NAMALWA (cell line): ENCODE results near the gene ARHGEF37.
A peak's percentile ranks its signal among the peaks of the same experiment; 100 is the strongest.
"Not testable (repeated sequence)": the region's sequence is repeated elsewhere in the genome, so short reads cannot be mapped to it uniquely, and the experiment has no call there.

ENCODE experiments used
- DNase-seq: peaks from one replicate; pipeline ENCODE4 v3.0.0-alpha.2; 2015; ENCODE audit warnings: low spot score

The ARHGEF37 gene, protein sequence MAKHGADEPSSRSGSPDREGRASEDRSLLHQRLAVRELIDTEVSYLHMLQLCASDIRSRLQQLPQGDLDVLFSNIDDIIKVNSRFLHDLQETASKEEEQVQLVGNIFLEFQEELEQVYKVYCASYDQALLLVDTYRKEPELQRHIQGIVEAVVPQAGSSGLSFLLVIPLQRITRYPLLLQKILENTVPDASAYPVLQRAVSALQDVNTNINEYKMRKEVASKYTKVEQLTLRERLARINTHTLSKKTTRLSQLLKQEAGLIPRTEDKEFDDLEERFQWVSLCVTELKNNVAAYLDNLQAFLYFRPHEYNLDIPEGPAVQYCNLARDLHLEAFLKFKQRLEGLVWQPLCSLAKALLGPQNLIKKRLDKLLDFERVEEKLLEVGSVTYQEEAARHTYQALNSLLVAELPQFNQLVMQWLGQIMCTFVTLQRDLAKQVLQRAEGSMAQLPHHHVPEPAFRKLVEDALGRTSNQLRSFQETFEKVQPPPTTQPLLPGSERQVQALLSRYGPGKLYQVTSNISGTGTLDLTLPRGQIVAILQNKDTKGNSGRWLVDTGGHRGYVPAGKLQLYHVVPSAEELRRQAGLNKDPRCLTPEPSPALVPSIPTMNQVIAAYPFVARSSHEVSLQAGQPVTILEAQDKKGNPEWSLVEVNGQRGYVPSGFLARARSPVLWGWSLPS

DNA sequence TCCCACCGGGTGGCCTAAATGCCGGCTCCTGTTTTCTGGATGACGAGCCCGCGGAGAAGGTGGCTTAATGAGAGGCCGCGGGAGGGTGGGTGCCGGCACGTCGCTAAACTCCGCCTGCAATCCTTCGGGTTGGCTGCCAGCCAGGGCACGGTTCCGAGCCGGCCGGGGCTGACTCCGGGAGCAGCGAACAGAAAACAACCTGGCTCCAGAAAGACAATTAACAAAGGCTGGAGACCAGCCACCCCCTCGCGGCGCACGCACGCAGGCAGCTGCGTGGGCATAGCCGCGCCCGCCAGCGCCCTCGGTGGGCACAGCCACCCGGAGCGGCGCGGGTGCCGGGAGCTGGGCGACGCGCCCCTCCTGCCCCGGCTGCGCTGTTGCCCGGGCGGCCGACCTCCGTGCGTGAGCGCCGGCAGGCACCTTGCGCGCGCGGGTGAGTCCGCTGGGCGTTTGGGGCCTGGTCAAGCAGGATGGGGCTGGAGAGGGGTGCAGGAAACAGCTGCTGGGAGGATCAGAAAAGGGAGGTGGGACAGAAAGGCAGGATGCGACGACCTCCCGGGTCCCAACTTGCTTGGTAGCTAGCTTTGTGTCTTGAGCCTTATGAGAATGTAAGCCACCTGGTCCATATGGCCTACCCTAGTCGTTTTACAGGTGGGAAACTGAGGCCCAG lies at the start of gene ARHGEF37:
TSS of gene ARHGEF37 (plus strand) at position 307 of the 670 bp plus-strand sequence. CDS start 16,272 bp downstream, outside the sequence.
- DNase-seq, result no peak

GRCh38 chr5:149532413-149532812 lies 48.9 kb upstream of the ARHGEF37 start:
- DNase-seq, result no peak

DNA sequence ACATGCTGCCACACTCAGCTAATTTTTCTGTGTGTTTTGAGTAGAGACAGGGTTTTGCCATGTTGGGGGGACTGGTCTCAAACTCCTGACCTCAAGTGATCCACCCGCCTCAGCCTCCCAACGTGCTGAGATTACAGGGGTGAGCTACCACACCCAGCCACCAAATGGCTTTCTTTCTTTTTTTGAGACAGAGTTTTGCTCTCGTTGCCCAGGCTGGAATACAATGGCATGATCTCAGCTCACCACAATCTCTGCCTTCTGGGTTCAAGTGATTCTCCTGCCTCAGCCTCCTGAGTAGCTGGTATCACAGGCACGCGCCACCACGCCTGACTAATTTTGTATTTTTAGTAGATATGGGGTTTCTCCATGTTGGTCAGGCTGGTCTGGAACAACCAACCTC lies 45.5 kb upstream of the ARHGEF37 start:
- not testable (repeated sequence) for DNase-seq

- DNase-seq, result no peak
Measured at GRCh38 chr5:149537374-149537975, 43.8 kb upstream of the ARHGEF37 start.

DNA sequence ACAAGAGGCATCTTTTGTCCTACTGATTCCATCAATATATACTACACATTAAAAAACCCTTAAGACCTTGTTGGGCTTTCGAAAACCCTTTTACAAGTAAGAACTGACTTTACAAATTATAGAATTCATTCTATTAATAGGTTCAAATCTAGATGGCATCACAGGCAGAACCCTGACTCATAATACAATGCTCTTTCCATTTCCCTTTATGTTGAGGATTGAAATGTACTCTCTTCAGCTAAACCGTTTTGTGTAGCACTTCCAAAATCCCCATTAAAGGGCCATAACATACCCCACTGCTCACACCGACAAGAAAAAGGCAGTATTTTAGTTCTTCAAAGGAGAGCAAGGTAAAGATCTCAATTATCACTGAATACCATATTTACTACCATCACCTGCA lies 41.2 kb upstream of the ARHGEF37 start:
- DNase-seq, result no peak

- DNase-seq, result no peak
Measured at GRCh38 chr5:149541893-149542292, 39.4 kb upstream of the ARHGEF37 start.

- DNase-seq, result no peak
Measured at GRCh38 chr5:149543361-149544027, 37.8 kb upstream of the ARHGEF37 start.

DNA sequence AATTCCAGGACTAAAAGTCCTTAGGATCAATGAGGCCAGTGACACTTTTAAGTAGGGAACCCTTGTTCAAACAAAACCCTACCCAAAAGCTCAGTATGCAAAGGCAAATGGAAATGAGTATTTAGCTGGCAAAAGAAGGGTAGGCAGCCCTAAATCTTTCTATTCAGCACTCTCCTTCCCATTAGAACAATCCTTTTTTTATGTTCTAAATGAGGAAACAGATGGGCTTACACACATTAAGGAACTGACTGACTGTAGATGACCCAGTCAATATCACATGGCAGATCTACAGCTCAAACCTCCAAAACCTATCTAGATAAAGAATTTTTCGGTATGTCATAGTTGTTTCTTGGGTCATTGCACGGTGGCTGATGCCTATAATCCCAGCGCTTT lies 37.3 kb upstream of the ARHGEF37 start:
- DNase-seq, result no peak

- no peak for DNase-seq
Measured at GRCh38 chr5:149545327-149545726, 36.0 kb upstream of the ARHGEF37 start.

DNA sequence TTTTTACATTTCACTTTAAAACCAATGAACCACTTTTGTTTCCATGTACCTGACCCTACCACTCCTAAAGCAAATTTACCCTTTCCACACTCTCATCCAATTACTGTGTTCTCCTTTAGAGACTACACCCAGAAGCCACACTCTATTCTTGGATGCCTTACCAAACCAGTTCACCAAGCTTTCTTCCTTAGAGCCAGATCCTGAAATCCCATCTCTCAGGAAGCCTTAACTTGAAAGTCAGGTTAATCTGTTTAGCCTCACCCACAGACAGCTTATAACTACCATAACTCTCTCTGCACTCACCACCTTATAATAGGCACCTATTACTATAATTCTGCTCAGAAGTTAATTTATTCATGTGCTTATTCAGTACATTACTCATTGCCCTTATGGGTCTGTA lies 34.3 kb upstream of the ARHGEF37 start:
- DNase-seq, result no peak

DNA sequence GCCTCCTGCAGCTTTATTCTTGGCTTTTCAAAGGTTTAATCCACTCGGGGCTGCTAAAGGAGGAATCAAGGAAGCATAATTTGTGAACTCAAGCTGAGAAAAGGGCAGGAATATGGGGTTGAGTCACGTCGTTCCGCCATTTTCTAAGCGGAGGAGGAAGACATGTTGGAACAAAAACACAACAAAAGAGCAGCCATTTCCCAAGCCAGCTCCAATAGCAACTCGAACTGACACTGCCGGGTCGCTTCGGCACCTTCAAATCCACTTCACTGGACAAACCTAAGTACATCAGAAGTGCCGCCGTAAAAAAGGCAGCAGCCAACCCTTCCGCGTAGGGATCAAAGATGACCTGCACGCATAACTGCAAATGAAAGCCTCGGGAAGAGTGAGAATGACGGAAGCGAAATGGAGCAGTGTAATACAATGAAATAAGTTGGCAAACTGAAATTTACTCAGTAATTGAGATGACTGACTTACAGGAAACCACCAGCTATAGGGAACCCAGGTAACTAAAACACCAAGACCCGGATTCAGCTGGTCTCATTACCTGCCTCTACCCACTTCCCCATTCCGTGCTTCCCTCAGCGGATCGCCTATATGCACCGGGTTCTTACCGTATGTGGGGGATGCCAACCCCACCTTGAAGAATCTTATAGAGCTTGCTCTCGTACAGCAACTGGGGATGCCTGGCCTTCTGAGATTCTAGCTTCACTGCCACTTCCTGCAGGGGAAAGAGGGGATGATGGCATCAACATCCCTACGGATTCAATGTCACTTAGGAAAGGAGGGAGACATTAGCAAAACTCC lies 31.6 kb upstream of the ARHGEF37 start:
- DNase-seq, result peak; percentile 70

GRCh38 chr5:149550268-149550583 lies 31.1 kb upstream of the ARHGEF37 start:
- no peak for DNase-seq

GRCh38 chr5:149550594-149551226 lies 30.6 kb upstream of the ARHGEF37 start:
- peak; percentile 22 for DNase-seq

DNA sequence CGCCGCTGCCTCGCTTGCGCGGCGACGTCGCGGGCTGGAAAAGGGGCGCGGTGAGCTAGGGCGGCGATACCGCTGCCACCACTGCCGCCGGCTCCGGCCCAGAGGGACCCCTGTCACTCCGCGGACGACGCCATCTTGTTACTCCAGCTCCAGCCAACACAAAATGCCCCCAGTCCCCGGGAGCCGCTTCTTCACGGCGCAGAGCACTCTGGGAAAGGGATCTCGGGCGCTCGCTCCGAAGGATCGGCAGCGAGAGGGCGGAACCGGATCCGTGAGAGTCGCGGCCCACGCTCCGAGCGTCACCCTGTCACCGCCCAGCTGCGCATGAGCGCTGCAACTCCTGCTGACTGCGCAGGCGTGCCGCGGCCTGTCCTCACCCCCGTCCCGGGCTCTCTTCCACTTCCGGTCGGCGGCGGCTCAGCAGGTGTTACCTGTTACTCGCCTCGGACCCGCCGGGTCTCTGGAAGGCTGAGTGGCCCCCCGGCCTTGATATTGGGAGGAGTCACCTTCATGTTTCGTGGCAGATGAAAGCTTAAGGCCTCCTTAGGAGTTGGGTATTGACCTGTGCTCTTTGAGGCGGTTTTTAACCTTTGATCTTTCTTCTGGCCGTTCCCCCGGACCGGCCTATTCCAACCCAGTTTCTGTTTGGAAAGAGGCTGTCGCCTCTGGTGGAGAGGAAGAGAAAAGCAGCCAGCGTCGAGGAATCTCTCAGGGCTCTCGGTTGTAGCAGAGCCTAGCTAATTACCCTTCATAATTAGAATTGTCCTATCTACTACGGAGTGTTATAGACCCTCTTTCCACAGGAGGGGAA lies 29.9 kb upstream of the ARHGEF37 start, which contains the start of gene CSNK1A1:
TSS of gene CSNK1A1 (minus strand) at position 213 of the 811 bp plus-strand sequence. CDS start 475 bp downstream, outside the sequence.
- DNase-seq, result peak; percentile 98

DNA sequence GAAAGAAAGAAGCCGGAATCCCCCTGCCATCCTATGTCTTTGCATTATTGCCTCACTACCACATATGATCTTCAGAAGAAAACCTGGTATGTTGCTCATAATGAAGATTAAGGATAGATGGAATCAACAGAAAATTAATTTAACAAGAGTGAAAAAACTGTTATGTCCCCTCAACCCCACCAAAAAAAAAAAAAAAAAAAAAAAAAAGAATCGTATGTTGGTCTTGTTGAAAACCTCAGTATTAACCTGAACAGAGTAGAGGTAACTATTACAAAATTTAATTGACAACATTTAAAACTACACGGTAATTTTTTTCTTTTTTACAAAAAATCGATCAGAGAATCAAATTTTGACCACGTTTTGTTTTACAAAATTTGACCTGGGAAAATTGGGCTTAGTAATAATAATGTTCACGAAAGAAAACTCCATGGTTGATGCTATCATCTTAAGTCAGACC lies 29.2 kb upstream of the ARHGEF37 start:
- DNase-seq, result no peak

DNA sequence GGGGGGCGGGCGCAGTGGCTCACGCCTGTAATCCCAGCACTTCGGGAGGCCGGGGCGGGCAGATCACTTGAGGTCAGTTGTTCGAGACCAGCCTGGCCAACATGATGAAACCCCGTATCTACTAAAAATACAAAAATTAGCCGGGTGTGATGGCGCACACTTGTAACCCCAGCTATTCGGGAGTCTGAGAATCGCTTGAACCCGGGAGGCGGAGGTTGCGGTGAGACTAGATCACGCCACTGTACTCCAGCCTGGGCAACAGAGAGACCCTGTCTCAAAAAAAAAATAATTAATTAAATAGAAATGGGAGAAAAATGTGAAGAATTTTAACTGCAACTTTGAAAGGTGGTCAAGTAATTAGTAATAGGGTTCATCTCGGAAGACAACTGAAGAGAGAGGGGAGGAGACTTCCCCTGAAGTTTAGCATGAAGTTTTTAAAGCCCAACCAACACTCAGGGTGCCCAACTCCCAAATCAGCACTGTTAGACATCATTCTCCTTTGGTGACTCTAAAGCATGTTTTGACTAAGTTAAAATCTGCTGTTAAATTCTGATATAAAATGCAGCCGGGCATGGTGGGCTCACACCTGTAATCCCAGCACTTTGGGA lies 28.6 kb upstream of the ARHGEF37 start:
- DNase-seq, result no peak

DNA sequence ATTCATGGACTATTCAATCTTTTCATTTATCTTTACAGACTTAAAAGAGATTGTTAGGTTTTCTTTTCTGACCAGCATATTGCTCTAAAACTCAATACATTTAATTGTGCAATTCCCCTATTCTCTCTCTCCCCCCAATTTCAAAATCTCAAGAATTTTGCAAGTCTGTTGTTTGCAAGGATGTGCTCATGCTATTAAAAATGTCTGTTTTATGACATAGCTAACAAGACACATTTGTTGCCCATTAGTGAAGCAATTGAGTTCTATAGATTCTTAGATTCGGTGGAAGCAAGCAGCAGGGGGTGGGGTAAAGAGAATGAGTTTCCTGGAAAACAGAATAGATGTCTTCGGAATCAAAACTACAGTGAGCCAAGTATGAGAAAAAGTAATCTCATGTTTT lies 21.6 kb upstream of the ARHGEF37 start:
- no peak for DNase-seq

DNA sequence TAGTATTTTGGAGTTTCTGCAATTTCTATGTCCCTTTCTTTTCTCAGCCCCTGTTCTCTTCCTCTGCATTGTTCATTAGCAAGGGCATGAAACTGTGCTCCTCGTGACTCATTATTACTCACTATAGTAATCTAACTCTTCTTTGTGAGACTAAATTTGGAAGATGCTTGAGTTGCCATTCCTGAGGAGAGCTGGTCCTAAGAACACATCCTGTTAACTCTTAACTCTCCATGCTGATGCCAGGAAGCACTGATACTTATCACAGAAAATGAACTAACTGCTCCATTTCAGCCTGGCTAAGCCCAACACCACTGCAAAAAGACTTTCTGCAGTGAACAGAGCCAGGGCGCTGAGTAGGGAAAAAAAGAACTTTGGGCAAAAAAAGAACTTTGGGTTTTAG lies 19.4 kb upstream of the ARHGEF37 start:
- DNase-seq, result no peak

DNA sequence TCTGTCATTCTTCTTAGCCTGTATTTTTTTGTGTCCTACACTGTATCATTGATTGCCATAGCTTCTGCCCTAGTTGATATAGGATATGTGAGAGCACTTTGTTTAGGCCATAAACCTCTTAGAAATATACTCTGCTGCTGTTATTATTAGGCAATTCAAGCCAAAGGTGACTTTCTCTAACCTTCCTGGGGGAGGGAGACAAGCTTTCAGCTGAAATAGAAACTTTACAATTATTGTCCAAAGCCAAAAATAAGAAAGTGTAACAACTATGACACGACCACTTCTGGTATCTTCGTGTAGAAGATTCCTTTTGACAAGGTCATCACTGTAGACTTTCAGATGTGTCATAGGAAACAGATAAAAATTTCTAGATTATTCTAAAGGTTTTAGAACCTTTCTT lies 17.8 kb upstream of the ARHGEF37 start:
- no peak for DNase-seq
